ENCODE measurements around the gene HPSE.

DNA sequence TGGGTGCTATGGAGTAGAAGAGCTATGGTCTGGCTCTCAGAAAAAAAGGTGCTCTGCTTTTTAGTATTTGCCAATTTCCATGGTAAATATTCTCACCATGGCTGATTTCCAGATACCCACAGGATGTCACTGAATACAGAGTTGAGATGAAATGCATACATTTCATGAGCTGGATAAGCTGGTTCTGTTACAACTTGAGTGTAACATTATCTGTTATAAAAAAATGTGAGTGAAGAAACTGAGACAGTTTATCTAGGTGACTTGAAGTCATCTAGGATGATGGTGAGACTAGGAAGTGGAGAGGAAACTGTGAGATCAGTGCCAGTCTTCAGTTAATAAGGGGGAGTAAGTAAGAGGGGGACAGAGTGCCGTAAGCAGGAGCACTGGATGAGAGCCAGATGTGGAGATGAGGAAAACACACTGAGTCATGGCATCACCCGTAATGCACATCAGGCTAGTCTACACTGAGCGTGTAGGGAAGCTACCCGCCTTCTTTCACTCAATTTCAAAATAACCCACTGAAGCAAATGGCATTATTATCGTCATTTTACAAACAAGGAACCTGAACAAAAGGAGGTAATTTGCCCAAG, 5.0 kb downstream of the HPSE start:
- no peak for TF ChIP-seq EP300 (conservative IDR thresholded peaks at IDR 0.05; ENCODE audit: poor library complexity, severe bottlenecking)
- TF ChIP-seq, protein P1, sequence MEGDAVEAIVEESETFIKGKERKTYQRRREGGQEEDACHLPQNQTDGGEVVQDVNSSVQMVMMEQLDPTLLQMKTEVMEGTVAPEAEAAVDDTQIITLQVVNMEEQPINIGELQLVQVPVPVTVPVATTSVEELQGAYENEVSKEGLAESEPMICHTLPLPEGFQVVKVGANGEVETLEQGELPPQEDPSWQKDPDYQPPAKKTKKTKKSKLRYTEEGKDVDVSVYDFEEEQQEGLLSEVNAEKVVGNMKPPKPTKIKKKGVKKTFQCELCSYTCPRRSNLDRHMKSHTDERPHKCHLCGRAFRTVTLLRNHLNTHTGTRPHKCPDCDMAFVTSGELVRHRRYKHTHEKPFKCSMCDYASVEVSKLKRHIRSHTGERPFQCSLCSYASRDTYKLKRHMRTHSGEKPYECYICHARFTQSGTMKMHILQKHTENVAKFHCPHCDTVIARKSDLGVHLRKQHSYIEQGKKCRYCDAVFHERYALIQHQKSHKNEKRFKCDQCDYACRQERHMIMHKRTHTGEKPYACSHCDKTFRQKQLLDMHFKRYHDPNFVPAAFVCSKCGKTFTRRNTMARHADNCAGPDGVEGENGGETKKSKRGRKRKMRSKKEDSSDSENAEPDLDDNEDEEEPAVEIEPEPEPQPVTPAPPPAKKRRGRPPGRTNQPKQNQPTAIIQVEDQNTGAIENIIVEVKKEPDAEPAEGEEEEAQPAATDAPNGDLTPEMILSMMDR (IDR thresholded peaks at IDR 0.05; ENCODE audit: poor library complexity, severe bottlenecking): no peak
- TF ChIP-seq EZH2 (IDR thresholded peaks at IDR 0.05; ENCODE audit: borderline replicate concordance, insufficient read depth, low read length, poor library complexity, severe bottlenecking): no peak
- no peak for TF ChIP-seq POLR2AphosphoS5 (IDR thresholded peaks at IDR 0.05)
- TF ChIP-seq SMC3 (conservative IDR thresholded peaks at IDR 0.05; ENCODE audit: poor library complexity): no peak
- no peak for TF ChIP-seq RAD21 (conservative IDR thresholded peaks at IDR 0.05)
- TF ChIP-seq MXI1 (conservative IDR thresholded peaks at IDR 0.05; ENCODE audit: poor library complexity, severe bottlenecking): no peak
- TF ChIP-seq TAF1 (IDR thresholded peaks at IDR 0.05; ENCODE audit: low read depth): no peak
- no peak for TF ChIP-seq REST (IDR thresholded peaks at IDR 0.05; ENCODE audit: borderline replicate concordance)
